HG03280 (cell line): ENCODE results near the gene CNTNAP2.

Source experiments
- ATAC-seq: cut with Tn5 transposase; IDR thresholded peaks from one replicate; pipeline ENCODE4 v1.9.1; 2021; ENCODE audit warnings: mild to moderate bottlenecking, moderate library complexity; ENCODE audit not compliant: unreplicated experiment

Gene CNTNAP2

DNA sequence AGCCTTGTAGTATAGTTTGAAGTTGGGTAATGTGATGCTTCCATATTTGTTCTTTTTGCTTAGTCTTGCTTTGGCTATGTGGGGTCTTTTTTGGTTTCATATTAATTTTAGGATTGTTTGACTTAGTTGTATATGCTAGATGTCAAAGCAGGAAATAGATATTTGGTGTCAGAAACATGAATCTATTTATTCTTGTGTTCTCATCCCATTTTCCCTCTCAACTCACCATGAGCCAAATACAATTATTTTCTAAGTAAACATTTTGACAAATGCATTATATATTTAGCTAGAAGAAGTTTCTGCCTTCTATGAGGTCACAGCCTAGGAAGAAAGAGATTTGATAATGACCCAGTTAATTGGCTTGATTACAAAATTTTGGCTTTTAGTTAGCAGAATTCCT lies 1313.4 kb downstream of the CNTNAP2 start:
- ATAC-seq, result no peak

DNA sequence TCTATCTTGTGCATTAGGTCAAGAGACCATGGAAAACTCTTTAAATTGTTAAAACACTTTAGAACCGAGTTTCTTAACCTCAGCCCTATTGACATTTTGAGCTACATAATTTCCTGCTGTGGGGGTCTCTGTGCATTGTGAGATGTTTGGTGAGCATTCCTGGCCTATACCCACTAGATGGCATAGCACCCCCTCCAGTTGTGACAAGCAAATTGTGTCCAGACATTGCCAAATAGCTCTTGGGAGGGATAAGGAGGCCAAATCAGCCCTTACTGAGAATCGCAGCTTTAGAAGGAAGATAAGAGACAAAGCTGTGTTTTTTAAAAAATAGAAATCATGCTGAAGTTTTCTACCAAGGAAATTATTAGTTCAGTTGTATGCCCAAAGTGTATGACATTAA lies 1315.5 kb downstream of the CNTNAP2 start:
- no peak for ATAC-seq

DNA sequence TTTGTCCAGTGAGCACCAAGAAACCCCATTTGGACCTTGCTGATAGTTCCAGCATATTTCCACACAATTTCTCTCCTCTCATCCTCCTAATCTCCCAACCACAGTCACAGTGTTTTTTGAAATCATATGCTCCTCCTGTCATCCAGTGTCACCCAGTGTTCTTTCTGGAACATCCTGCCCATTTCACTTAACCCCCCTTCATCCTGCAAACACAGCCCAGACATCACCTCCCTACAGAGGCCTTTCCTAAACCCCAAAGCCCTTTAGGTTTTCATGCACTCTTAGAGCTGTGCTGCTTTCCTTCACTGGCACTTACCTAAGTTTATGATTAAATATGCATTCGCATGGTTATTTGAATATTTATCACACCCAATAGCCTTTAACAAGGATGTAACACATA lies 1316.0 kb downstream of the CNTNAP2 start:
- no peak for ATAC-seq

DNA sequence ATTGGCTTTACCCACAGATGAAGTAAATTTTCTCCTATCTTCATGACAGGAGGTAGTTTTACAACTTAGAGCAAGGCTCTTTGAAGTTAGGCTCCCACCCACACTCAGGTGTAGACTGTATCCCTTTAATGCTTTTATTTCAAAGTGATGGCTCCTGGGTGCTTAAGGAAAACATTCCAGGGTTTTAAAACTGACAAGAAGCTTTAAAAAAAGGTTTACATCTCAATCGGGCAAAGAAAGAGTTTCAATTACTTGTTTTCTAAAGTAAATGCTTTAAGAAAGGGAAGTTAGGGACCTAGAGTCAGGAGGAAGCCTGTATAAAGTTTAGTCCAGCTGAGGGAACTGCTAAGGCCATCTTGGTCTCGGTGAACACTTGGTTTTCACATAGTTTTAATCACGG lies 1320.1 kb downstream of the CNTNAP2 start:
- no peak for ATAC-seq

DNA sequence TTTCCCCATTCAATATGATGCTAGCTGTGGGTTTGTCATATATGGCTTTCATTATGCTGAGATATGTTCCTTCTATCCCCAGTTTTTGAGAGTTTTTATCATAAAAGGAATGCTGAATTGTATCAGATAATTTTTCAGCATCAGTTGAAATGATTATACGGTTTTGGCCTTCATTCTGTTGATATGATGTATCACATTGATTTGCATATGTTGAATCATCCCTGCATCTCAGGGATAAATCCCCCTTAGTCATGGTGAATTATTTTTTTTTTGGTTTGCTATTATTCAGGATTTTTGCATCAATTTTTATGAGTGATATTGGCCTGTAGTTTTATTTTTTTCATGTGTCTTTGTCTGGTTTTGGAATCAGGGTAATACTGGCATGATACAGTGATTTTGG lies 1321.6 kb downstream of the CNTNAP2 start:
- ATAC-seq, result no peak

DNA sequence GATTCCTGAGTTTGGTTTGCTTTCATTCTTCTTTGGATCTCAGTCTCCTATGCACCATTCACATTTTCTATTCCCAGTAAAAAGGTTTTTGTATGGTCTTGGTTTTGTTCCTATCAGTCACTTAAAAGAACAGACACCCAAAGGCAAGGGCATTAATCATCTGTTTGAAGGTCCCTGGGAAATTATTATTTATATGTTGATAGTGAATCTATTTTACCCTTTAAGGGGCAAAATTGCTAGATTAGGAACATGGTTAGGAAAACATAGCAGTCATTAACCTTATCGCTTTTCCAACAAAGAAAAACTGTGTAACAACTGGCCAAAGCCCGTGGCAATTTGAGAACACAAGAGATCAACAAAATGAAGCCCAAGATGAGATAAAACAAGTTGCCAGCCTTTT lies 1327.3 kb downstream of the CNTNAP2 start:
- ATAC-seq, result no peak

DNA sequence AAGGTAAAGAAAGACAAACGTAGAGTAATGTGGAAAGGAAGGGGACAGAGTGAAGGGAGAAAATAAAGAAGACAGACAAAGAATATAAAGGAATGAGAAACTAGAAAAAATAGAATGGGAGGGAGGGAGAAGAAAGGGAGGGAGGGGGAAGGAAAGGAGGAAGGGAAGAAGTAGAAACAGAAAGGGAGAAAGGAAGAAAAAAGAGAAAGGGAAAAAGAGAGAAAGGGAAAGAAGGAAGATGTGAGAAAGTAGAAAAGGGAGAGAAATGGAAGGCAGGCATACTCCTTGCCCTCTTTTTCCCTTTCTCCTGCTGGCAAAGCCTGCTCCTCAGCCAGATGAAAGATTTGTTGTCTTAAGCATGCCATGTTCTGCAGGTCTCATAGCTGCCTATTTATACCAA lies 1336.2 kb downstream of the CNTNAP2 start:
- ATAC-seq, result no peak

DNA sequence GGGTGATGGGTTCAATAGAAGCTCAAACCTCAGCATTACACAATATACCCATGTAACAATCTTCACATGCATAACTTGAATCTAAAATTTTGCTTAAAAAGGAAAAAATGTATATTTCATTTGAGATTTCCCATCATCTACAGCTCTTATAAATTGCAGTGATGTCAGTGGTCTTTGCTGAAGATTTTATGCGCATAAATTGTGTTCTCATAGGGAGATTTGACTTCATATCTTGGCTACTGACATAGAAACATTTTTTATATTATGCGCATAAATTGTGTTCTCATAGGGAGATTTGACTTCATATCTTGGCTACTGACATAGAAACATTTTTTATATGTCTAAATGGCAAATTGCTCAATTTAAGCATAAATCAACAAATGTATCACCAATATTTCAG lies 1348.6 kb downstream of the CNTNAP2 start:
- no peak for ATAC-seq

DNA sequence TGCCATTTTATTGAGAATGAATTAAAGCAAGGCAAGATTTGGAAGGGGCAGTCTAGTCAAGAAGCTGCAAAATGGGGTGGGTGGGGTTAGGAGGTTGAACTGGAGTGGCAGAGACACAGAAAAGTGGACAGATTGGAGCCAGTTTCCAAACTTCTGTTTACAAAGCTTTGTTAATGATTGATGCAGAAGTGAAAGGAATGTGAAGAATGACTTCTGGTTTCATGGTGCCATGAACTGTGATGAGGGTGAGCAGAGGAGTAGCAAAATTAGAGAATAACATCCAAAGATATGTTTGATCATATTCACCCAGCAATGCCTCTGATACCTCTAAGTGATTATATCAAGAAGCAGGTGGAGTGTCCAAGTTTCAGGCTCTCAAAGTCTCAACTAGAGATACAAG lies 1356.0 kb downstream of the CNTNAP2 start:
- no peak for ATAC-seq

DNA sequence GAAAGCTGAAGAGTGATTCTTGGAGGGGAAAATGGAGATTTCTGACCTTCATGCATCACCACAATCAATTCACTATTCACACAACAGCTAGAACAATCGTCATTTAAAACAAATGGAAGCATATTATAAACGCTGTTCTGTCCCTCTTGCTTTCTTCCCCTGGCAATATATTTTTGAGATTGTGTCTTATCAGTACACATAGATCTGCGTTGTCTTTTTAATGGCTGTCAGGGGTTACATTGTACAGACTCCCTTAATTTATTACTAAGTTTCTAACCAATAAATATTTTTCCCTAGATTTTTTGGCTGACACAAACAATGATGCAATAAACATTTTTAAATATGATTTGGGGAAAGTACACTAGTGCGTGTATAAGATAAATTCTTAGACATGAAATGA lies 1358.3 kb downstream of the CNTNAP2 start:
- ATAC-seq, result no peak

DNA sequence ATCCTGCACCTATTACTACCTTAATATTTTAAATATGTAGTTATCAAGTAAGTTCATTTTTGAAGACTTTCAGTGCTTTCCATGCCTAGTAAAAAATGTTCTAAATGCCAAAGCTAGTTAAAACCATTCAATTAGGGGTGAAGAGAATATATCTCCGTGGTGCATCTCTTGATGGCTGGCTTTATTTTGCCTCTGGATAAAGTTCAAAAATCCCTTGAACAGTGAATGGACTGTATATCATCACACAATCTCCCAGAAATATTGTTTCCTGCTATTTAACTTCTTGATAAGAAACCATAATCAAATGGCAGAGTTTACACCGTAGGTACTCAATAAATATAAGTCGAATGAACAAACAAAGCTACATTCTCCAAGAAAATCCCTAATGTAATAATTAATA lies 1360.9 kb downstream of the CNTNAP2 start:
- no peak for ATAC-seq

DNA sequence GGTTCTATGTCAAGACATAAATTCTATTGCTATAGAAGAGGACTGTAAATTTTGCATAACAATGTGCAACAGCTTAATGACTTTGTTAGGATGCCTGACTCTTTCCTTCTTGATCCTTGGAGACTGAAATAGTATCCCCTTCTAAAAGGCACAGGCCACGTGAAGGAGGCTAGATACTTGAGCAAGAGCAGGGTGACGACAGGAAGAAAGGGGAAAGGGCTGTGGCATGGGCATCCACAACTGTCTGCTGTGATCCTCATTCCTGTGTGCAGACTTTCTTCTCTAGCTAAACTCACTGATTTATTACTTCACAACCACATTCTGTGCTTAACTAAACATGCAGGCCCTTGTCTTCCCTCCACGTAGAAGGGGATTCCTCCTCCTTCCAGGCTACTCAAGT lies 1362.2 kb downstream of the CNTNAP2 start:
- ATAC-seq, result no peak

DNA sequence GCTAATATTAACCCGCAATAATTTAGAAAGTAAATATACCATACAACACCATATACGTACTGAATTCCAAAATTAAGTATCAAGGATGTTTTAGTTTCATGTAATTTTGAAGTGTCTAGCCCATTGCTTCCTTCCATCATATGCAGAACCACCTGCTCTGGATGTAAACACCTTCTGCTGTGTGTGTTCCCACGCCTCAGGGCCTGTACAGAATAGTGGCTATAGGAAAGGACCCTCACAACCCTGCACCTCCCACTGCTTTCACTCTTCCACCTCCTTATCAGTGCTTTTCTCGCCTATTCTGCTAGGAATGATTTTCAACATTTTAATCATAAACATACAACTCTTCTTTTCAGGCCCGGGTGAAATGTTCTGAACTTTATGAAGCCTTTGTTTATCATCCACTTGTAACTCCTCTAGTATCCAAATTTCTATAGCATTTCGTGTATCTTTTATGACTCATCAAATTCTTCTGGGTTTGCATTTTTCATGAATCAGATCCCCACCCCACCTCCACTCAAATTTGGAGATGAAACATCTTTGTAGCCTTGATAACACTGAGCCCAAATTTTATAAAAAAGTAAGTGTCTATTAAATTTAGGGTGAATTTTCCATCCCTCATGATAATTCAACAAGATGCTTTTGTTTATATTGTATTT lies 1367.2 kb downstream of the CNTNAP2 start:
- no peak for ATAC-seq

DNA sequence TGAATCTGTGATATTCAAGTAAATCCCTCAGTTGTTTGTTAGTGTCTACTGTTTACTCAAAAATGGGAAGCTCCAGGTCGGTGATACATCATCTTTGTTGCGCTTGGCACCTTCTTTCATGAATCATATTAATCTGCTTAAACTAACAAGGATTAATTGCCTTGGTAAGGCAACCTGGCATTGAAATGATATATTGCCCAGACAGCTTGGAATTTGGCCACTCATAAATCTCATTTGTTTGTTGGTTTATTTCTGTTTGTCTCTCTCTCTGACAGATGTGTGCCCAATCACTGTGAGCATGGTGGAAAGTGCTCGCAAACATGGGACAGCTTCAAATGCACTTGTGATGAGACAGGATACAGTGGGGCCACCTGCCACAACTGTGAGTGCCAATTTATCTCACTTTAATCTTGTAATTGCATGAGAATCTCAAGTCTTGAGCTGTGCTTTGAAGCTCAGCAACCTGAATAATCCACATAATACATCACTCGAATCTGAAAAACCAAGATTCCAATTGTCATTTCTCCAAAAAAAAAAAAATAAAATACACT lies 1369.1 kb downstream of the CNTNAP2 start:
- ATAC-seq, result no peak

DNA sequence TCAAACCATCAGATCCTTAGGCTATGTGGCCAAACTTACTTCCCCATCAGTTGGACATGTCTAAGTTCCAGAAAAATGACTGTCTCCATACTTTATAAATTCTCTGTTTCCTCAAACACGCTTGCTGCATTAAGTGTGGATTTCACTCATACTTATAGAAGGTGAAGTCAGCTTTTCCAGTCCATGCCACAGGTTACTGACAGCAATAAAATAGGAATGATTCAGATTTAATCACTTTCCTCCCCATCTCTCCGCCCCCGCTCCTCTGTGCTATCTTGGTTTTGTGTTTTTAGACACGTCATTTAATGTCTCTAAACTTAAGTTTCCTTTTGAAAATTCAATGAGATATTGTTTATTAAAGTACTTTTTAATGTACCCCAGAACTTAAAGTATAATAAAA lies 1376.0 kb downstream of the CNTNAP2 start:
- no peak for ATAC-seq

DNA sequence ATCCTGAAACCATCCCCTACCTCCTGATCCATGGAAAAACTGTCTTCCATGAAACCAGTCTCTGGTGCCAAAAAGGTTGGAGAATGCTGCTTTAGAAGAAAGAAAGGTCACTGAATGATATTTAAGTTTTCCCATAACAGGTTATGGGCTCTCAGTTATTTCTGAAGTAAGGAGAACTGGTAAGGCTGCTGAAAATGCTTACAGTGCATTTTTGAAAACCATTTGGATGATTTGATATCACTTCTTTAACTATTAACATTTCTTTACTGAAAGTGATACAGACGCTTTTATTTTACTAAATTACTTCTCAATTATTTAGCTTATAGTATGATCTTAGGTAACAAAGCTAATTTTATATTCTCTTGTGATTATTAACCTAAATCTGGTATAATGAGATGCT lies 1379.6 kb downstream of the CNTNAP2 start:
- ATAC-seq, result no peak

DNA sequence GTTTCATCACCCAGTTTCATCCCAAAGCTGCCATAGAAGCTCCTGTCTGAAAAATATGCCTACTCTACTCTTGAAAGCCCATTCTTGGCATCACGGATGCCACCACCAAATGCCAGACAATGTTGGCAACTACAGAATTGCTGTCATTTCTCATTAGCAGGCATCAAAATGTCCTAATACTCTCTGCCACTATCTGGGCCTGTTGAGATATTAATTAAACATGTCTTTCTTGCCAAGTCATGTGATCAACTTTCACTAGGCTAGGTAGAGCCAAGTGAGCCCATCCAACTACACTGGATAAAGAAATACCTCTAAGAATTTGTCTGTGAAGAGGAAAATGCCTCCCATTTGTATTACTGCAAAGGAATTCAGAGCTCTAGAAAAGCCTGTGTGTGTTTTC lies 1380.6 kb downstream of the CNTNAP2 start:
- ATAC-seq, result no peak

DNA sequence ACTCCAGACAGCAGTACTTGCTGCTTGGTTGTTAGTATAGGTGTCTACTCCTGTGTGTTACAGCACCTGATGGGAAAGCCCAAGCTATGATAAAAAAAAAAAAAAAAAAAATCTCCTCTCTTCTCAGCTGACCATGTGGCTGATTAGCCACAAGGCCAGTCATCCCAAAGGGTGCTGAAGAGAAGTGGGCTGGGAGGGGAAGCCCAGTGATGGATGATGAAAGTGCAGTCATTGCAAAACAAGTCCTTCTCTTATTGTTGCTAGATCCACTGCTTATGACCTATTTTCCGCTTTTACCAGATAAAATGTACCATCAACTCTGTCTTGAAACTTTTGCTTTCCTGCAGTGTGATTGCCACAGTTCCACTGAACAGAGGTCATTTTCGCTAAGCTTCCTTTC lies 1381.5 kb downstream of the CNTNAP2 start:
- no peak for ATAC-seq

DNA sequence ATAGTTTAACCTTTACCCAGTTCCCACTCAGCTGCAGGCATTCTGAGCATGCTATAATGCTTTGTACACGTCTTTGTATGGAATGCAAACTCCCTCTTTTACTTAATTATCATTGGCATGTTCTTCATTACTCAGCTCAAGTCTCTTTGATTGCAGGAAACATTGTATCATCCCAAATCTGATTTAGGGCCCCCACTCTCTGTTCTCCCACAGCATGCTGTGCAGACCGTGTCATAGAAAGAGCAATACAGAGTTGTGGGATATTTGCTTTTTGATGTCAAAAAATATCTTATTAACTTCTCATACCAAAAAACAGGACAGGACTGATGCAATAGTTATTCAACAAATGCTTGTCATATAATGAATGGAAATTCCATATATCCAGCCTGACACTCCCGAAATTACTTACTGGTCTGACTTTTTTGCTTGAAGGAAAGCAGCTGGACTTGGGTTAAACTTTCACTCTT lies 1392.5 kb downstream of the CNTNAP2 start:
- no peak for ATAC-seq

DNA sequence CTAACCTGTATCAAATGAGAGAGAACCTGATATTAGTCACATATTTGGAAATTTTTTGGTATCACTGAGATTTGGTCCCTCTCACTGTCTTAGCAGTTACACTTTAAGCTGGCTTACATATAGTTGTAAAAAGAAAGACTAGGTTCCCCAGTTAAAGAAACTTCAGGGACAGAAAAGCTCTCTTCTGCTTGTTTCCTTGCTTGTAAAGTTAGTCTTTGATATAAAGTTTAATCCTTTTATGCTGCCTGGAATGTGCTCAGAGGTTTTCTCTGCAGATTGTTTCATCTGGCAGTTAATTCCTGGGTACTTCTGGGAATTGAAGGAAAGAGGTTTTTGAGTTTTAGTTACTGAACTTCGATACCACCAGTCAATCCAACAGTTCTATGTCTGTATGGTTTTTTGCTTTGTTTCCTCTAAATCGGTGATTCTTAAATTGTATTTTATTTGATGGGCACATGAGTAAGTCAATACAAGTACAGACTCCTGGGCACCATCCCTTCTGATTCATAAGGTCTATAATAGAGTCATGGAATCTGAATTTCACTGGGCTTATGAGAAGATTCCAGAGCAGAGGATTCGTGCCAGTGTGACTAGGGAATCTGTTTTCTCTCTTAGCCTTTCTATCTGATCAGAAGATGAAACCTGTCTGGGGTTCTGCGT lies 1393.1 kb downstream of the CNTNAP2 start:
- ATAC-seq, result no peak

DNA sequence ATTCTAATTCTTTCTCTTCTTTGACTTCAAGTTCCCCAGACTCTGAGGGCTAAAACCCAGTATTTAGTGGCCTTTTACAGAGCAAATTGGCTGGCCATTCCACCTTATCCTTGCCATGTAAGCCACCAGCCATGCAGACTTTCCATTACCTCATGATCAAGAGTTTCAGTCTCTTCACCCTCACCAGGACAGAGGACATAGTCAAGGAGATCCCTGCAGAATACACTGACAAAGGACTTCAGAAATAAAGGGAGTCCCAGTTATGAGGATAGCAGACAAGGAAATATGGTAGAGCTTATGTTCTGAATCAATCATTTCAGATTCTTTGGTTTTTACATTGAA lies 1393.6 kb downstream of the CNTNAP2 start:
- no peak for ATAC-seq

DNA sequence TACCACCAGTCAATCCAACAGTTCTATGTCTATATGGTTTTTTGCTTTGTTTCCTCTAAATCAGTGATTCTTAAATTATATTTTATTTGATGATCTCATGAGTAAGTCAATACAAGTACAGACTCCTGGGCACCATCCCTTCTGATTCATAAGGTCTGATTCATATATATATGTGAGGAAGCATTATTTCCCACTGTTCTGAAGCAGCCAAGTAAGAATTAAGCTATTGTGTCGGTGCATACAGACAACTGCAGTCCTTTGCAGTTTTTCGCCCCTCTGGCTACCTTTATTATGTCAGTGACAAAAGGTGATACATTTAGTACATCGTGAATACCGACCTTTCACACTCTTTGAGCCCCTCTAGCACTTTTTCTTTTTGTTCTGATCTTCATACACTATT lies 1394.3 kb downstream of the CNTNAP2 start:
- ATAC-seq, result no peak

DNA sequence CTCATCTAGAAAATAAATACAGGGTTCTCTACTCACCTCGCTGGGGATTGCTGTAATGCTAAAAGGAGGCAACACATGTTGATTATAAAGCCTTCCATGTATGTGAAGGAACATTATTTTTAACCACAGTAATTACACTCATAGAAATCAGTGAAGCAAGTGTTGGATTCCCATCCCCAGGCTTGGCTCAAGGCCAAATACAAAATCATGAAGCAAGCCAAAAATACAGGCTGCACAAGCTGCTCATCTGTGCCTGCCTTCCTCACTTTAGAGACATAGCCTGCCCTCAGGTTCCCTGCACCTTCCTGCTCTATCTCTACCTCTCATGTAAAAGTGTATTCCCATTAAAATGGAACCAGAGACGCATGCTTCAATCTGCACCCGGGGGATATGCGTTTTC lies 1396.8 kb downstream of the CNTNAP2 start:
- no peak for ATAC-seq
